ENCODE measurements around the gene RPL28.

Gene RPL28

DNA sequence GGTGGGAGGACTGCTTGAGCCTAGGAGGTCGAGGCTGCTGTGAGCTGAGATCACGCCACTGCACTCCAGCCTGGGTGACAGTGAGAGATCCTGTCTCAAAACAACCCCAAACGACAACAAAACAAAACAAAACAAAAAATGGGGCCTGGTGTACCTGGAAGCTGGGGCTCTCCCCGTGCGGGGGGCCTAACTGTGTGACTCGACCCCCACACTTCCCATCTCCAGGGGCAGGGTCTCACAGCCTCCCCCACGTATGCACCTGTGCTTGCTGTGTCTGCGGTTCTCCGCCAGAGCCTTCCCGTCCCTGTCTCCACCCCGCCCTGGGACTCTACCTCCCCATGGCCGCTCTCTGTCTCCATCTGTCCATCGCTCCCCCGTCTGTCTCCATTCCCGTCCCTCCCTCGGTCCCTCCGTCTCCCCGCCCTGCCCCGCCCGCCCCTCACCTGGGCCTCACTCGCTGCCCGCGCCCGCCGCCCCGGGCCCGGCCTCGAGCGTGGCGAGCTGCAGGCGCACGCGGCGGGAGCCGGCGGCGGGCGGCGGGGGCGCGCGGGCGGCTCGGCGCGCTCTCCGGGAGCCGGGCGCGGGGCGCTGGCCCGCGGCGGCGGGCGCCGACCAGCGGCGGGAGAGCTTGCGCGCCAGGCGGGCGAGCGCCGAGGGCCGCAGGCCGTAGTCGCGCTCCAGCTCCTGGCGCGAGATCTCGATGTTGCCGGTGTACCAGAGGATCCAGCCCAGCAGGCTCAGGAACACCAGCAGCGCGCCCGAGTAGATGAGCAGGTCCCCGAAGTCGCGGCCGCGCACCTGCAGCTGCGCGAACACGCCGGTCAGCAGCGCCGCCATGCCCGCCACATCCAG, 2.2 kb upstream of the RPL28 start:
- Histone ChIP-seq H3K27ac (ENCODE audit: low read length) (peak overlapping the region; percentile 93), H3K4me2 (ENCODE audit: insufficient read depth, low read length) (peak overlapping the region; percentile 98), H3K4me1 (ENCODE audit: insufficient read depth, low read length) (peaks cover 52% of the 10 kb centered on the region), H3K79me2 (ENCODE audit: insufficient read depth, low read length) (peaks cover 64% of the 10 kb centered on the region), H3K9me3 (ENCODE audit: insufficient read depth, low read length, severe bottlenecking) (no peaks in the 10 kb centered on the region), H3K4me3 (ENCODE audit: low read depth in 1 of 2, low read length in 2 of 2) (peak overlapping the region; percentile 41 to 69; a peak in 3 of 4 replicates), H3K36me3 (ENCODE audit: insufficient read depth, low read length) (peaks cover 26% of the 10 kb centered on the region), H3K27me3 (ENCODE audit: insufficient read depth, low read length, poor library complexity) (no peaks in the 10 kb centered on the region), H4K20me1 (ENCODE audit: insufficient read depth, low read length) (peaks cover 27% of the 10 kb centered on the region), H2AFZ (ENCODE audit: low read depth, low read length) (peak overlapping the region; percentile 84), H3K9ac (ENCODE audit: low read depth, low read length) (peak overlapping the region; percentile 82)
- peak; percentile 66 for DNase-seq
- TF ChIP-seq CTCF (IDR thresholded peaks at IDR 0.05; ENCODE audit: borderline replicate concordance, extremely low read depth, low read length, poor library complexity, severe bottlenecking) (peak; percentile 43), EZH2 (IDR thresholded peaks at IDR 0.05; ENCODE audit: borderline replicate concordance, low read depth, low read length, severe bottlenecking) (no peak)
- ATAC-seq (ENCODE audit: insufficient read depth, low read depth), result no peak

- peaks cover 35% of the 10 kb centered on the region for H4K20me1 ChIP-seq (ENCODE audit: insufficient read depth, low read length)
- peak within 1 kb of the TSS; percentile 98 for H3K4me2 ChIP-seq (ENCODE audit: insufficient read depth, low read length)
- peak within 1 kb of the TSS; percentile 43 to 69 for H3K4me3 ChIP-seq (ENCODE audit: low read depth in 1 of 2, low read length in 2 of 2)
- H3K27me3 ChIP-seq (ENCODE audit: insufficient read depth, low read length, poor library complexity), result no peaks in the 10 kb centered on the region
- H3K9ac ChIP-seq (ENCODE audit: low read depth, low read length), result peak within 1 kb of the TSS; percentile 82
- no peak for TF ChIP-seq EZH2 (IDR thresholded peaks at IDR 0.05; ENCODE audit: borderline replicate concordance, low read depth, low read length, severe bottlenecking)
- peak; percentile 2 for TF ChIP-seq CTCF (IDR thresholded peaks at IDR 0.05; ENCODE audit: borderline replicate concordance, extremely low read depth, low read length, poor library complexity, severe bottlenecking)
- H3K4me1 ChIP-seq (ENCODE audit: insufficient read depth, low read length), result peaks cover 60% of the 10 kb centered on the region
- H3K27ac ChIP-seq (ENCODE audit: low read length), result peak within 1 kb of the TSS; percentile 93
- DNase-seq (peak; percentile 60), ATAC-seq (ENCODE audit: insufficient read depth, low read depth) (peak; percentile 4)
- H3K9me3 ChIP-seq (ENCODE audit: insufficient read depth, low read length, severe bottlenecking), result no peaks in the 10 kb centered on the region
- peaks cover 72% of the 10 kb centered on the region for H3K79me2 ChIP-seq (ENCODE audit: insufficient read depth, low read length)
- peaks cover 34% of the 10 kb centered on the region for H3K36me3 ChIP-seq (ENCODE audit: insufficient read depth, low read length)
- H2AFZ ChIP-seq (ENCODE audit: low read depth, low read length), result peak within 1 kb of the TSS; percentile 84
Measured at GRCh38 chr19:55384131-55384919, 1.4 kb upstream of the RPL28 start, which contains the start of gene TMEM238. TSS of gene TMEM238 (minus strand) at chr19:55384292. CDS start at chr19:55384259, 33 bp downstream.

DNA sequence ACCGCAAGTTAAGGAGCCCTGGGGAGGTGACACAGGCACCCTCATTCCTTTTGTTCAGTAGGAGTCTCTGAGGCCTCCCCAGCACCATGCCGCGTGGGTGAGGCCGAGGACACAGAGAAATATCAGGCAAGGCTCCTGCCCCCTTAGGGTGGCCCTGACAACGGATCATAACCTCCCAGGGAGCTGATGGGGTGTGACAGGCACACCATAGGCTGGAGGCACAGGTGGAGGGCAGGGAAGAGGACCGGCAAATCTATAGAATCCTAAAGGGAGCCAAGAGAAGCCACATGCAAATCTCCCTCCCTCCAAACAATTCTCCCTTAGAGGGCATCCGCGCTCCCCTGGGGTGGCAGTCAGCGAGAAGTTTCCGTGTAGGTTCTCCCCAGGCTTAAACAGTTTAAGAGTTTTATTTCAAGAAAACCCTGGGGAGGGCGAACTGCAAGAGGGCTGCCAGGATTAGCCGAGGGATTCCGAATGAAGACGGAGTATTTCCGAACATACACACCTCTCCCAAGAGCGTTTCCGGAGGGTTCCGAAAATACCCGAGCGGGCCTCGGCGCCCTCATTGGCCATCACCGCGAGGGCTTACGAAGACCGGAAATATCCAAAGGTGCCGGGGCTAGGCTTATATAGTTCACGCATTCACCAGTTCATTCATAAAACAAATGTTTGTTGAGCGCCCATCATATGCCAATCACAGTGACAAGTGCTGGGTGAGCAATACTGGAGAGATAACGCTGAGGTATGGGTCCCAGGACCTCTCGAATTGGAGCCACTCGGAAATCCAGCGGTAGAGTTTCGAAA, 610 bp upstream of the RPL28 start:
- Histone ChIP-seq H3K27ac (ENCODE audit: low read length) (peak overlapping the region; percentile 93), H2AFZ (ENCODE audit: low read depth, low read length) (peak overlapping the region; percentile 81), H4K20me1 (ENCODE audit: insufficient read depth, low read length) (peaks cover 43% of the 10 kb centered on the region), H3K4me2 (ENCODE audit: insufficient read depth, low read length) (peak overlapping the region; percentile 98), H3K9me3 (ENCODE audit: insufficient read depth, low read length, severe bottlenecking) (no peaks in the 10 kb centered on the region), H3K27me3 (ENCODE audit: insufficient read depth, low read length, poor library complexity) (no peaks in the 10 kb centered on the region), H3K4me1 (ENCODE audit: insufficient read depth, low read length) (peaks cover 63% of the 10 kb centered on the region), H3K36me3 (ENCODE audit: insufficient read depth, low read length) (peaks cover 42% of the 10 kb centered on the region), H3K79me2 (ENCODE audit: insufficient read depth, low read length) (peaks cover 77% of the 10 kb centered on the region), H3K4me3 (ENCODE audit: low read depth in 1 of 2, low read length in 2 of 2) (peak overlapping the region; percentile 43 to 69), H3K9ac (ENCODE audit: low read depth, low read length) (peak overlapping the region; percentile 82)
- TF ChIP-seq CTCF (IDR thresholded peaks at IDR 0.05; ENCODE audit: borderline replicate concordance, extremely low read depth, low read length, poor library complexity, severe bottlenecking) (no peak), EZH2 (IDR thresholded peaks at IDR 0.05; ENCODE audit: borderline replicate concordance, low read depth, low read length, severe bottlenecking) (no peak)
- DNase-seq (peak; percentile 97), ATAC-seq (ENCODE audit: insufficient read depth, low read depth) (peak; percentile 82)
